Measurements from ENCODE around the gene BPNT1.

DNA sequence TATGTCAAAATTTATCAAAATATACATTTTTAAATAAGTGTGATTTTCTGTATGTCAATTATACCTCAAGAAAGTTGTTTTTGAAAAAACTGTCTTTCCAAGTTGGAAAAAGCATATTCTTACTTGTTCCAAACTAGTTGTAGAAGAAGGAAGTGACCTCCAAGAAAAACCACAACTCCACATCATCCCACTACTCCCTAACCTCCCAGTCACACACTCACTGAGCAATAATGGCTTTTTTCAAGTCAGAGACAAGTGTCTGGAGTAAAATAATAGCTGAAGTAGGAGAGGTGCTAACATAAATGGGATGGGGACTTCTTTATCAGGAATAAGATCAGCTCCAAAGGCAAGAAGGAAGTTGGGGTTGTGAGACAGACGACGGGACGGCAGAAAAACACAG is 56.7 kb downstream of the BPNT1 start:
- TF ChIP-seq CTCF (conservative IDR thresholded peaks at IDR 0.05; ENCODE audit: low read length) (no peak), EZH2phosphoT487 (IDR thresholded peaks at IDR 0.05; ENCODE audit: borderline replicate concordance) (no peak)
